Loucy (cell line): ENCODE data around the gene IL1RAPL2.

Experiments used
- H2AFZ ChIP-seq: fragments of 200-600 bp; sonication (generic); 2 replicates; pipeline ENCODE4 v1.6.0; 2016; ENCODE audit warnings: antibody characterized with exemption, mild to moderate bottlenecking, low read length, moderate library complexity
- H3F3A ChIP-seq: fragments of 200-600 bp; 2 replicates; pipeline ENCODE4 v1.6.0; 2016; ENCODE audit warnings: antibody characterized with exemption, low read depth, mild to moderate bottlenecking
- H3K27me3 ChIP-seq: fragments of 200-600 bp; sonication (generic); 2 replicates; pipeline ENCODE4 v1.6.1; 2014; ENCODE audit warnings: low read length, mild to moderate bottlenecking; ENCODE audit not compliant: insufficient read depth, poor library complexity, severe bottlenecking
- H3K36me3 ChIP-seq: fragments of 200-600 bp; sonication (generic); 2 replicates; pipeline ENCODE4 v1.6.1; 2016; ENCODE audit warnings: low read length; ENCODE audit not compliant: insufficient read depth
- H3K4me1 ChIP-seq: fragments of 200-600 bp; sonication (generic); 2 replicates; pipeline ENCODE4 v1.5.1; 2014; ENCODE audit warnings: low read length, mild to moderate bottlenecking; ENCODE audit not compliant: insufficient read depth, poor library complexity, severe bottlenecking
- H3K4me2 ChIP-seq: fragments of 200-600 bp; sonication (generic); 2 replicates; pipeline ENCODE4 v1.6.0; 2014; ENCODE audit warnings: antibody characterized with exemption, low read length, low read depth, mild to moderate bottlenecking; ENCODE audit not compliant: poor library complexity, severe bottlenecking
- H3K4me3 ChIP-seq: fragments of 200-600 bp; sonication (generic); 2 replicates; pipeline ENCODE4 v1.5.1; 2014; ENCODE audit warnings: low read length, mild to moderate bottlenecking, mixed read lengths; ENCODE audit not compliant: poor library complexity, severe bottlenecking
- H3K79me2 ChIP-seq: fragments of 200-600 bp; sonication (generic); 2 replicates; pipeline ENCODE4 v1.6.1; 2014; ENCODE audit warnings: low read length; ENCODE audit not compliant: insufficient read depth
- H3K9ac ChIP-seq: fragments of 200-600 bp; sonication (generic); 2 replicates; pipeline ENCODE4 v1.6.0; 2014; ENCODE audit warnings: mild to moderate bottlenecking, low read depth, low read length, moderate library complexity; ENCODE audit not compliant: poor library complexity, severe bottlenecking
- H3K9me2 ChIP-seq: fragments of 200-600 bp; sonication (generic); replicated peaks from 2 replicates; pipeline ENCODE4 v1.6.1; 2016; ENCODE audit warnings: low read depth, low read length, mixed read lengths
- H3K9me3 ChIP-seq: fragments of 200-600 bp; sonication (generic); 2 replicates; pipeline ENCODE4 v1.6.1; 2014; ENCODE audit warnings: mild to moderate bottlenecking, antibody characterized with exemption, low read length, low read depth; ENCODE audit not compliant: insufficient read depth
- H4K20me1 ChIP-seq: fragments of 200-600 bp; sonication (generic); 2 replicates; pipeline ENCODE4 v1.6.0; 2014; ENCODE audit warnings: antibody characterized with exemption, low read length, mild to moderate bottlenecking; ENCODE audit not compliant: insufficient read depth, poor library complexity, severe bottlenecking
- EZH2phosphoT487 ChIP-seq: fragments of 200-600 bp; IDR thresholded peaks from 2 replicates; pipeline ENCODE4 v1.6.1; 2018; ENCODE audit warnings: antibody characterized with exemption, mild to moderate bottlenecking, moderate library complexity, borderline replicate concordance
- TF ChIP-seq, protein P1 (sequence below): fragments of 200-600 bp; sonication (generic); conservative IDR thresholded peaks from 2 replicates; pipeline ENCODE4 v1.5.1; 2014; ENCODE audit warnings: mild to moderate bottlenecking, antibody characterized with exemption, low read length

IL1RAPL2 gene

DNA sequence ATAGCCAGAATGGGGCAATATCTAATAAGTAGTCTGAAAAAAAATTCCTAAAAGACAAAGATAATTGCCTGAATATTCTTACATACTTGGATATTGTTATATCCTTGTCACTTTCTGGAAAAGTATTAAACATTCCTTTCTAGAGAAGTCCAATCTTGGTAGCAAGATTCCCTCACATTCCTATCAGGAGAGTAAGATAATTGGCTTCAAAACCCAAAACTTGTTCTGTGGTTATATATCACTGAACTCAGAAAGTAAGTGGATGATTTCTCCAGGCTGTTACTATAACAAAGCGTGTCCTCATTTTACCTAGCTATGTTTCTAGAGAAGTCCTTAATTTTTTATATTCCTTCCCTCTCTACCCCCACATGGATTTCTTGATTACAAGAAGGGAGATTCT lies 700.5 kb downstream of the IL1RAPL2 start:
- Histone ChIP-seq H4K20me1 (no peaks in the 10 kb centered on the region), H3K4me3 (no peak overlapping the region), H3K9me3 (no peaks in the 10 kb centered on the region), H3K79me2 (no peaks in the 10 kb centered on the region), H3K9me2 (no peaks in the 10 kb centered on the region), H3F3A (no peaks in the 10 kb centered on the region), H3K4me1 (no peaks in the 10 kb centered on the region), H3K27me3 (no peaks in the 10 kb centered on the region), H2AFZ (no peak overlapping the region), H3K9ac (no peak overlapping the region), H3K36me3 (no peaks in the 10 kb centered on the region), H3K4me2 (no peak overlapping the region)
- no peak for TF ChIP-seq EZH2phosphoT487
- TF ChIP-seq, protein P1, sequence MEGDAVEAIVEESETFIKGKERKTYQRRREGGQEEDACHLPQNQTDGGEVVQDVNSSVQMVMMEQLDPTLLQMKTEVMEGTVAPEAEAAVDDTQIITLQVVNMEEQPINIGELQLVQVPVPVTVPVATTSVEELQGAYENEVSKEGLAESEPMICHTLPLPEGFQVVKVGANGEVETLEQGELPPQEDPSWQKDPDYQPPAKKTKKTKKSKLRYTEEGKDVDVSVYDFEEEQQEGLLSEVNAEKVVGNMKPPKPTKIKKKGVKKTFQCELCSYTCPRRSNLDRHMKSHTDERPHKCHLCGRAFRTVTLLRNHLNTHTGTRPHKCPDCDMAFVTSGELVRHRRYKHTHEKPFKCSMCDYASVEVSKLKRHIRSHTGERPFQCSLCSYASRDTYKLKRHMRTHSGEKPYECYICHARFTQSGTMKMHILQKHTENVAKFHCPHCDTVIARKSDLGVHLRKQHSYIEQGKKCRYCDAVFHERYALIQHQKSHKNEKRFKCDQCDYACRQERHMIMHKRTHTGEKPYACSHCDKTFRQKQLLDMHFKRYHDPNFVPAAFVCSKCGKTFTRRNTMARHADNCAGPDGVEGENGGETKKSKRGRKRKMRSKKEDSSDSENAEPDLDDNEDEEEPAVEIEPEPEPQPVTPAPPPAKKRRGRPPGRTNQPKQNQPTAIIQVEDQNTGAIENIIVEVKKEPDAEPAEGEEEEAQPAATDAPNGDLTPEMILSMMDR = no peak

DNA sequence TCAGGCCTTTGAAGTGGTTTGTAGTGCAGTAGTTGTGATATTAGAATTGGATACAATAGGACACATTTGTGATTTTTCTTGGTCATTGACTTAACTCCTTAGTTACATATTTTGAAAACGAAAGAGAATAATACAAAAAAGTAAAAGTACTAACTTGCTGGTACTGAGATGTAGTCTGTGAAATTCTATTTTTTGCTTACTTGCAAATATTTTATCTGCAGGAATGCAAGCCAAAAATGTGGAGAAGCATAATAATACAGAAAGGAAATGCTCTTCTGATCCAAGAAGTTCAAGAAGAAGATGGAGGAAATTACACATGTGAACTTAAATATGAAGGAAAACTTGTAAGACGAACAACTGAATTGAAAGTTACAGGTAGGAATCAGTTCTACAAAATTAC lies 701.2 kb downstream of the IL1RAPL2 start:
- no peaks in the 10 kb centered on the region for H3K79me2 ChIP-seq
- H3K27me3 ChIP-seq = no peaks in the 10 kb centered on the region
- H3K4me2 ChIP-seq = no peak overlapping the region
- H2AFZ ChIP-seq = no peak overlapping the region
- no peak overlapping the region for H3K9ac ChIP-seq
- H3K9me2 ChIP-seq = no peaks in the 10 kb centered on the region
- H3F3A ChIP-seq = no peaks in the 10 kb centered on the region
- no peak overlapping the region for H3K4me3 ChIP-seq
- H3K36me3 ChIP-seq = no peaks in the 10 kb centered on the region
- no peaks in the 10 kb centered on the region for H4K20me1 ChIP-seq
- TF ChIP-seq, protein P1 = no peak
- no peak for TF ChIP-seq EZH2phosphoT487
- no peaks in the 10 kb centered on the region for H3K9me3 ChIP-seq
- no peaks in the 10 kb centered on the region for H3K4me1 ChIP-seq

DNA sequence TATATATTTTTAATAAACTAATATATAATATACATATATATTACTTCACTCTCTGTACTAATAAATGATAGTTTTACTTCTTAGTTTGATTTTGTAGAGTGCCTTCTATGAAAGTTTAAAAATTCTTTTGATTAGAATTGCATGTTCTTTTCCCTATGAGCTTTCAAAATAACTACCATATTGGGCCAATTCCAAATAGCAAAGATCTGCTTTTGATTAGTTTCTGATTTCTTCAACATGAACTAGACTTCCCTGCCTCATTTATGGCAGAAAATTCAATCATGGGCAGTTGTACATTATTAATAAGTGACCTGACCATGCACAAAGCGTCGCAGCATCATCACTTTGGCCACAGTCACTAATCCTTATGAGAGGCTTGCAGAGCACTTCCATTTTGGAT lies 703.4 kb downstream of the IL1RAPL2 start:
- no peaks in the 10 kb centered on the region for H3K27me3 ChIP-seq
- H3K79me2 ChIP-seq = no peaks in the 10 kb centered on the region
- no peak overlapping the region for H3K4me3 ChIP-seq
- H3K4me2 ChIP-seq = no peak overlapping the region
- H3K9me2 ChIP-seq = no peaks in the 10 kb centered on the region
- TF ChIP-seq, protein P1 = no peak
- no peak for TF ChIP-seq EZH2phosphoT487
- no peaks in the 10 kb centered on the region for H4K20me1 ChIP-seq
- no peak overlapping the region for H2AFZ ChIP-seq
- H3K9me3 ChIP-seq = no peaks in the 10 kb centered on the region
- no peaks in the 10 kb centered on the region for H3K36me3 ChIP-seq
- no peaks in the 10 kb centered on the region for H3K4me1 ChIP-seq
- H3K9ac ChIP-seq = no peak overlapping the region
- H3F3A ChIP-seq = no peaks in the 10 kb centered on the region
